RWPE2 (cell line): ENCODE measurements around the gene MAOB.
"Not testable (repeated sequence)": the region's sequence is repeated elsewhere in the genome, so short reads cannot be mapped to it uniquely, and the experiment has no call there.

Experiments used
- ATAC-seq: fragments of 200-7000 bp; cut with Tn5 transposase; 3 replicates; pipeline ENCODE4 v1.9.1; 2021; ENCODE audit warnings: low read depth
- DNase-seq: peaks from one replicate; pipeline ENCODE4 v3.0.0-alpha.2; 2020; ENCODE audit warnings: low spot score
- H3K27ac ChIP-seq: fragments of 450-650 bp; 2 replicates; pipeline ENCODE4 v1.5.1; 2017; ENCODE audit warnings: mild to moderate bottlenecking; ENCODE audit not compliant: poor library complexity, severe bottlenecking
- H3K27me3 ChIP-seq: fragments of 250-450 bp; sonication (Bioruptor Pico); 2 replicates; pipeline ENCODE4 v1.5.1; 2021; ENCODE audit warnings: mild to moderate bottlenecking, moderate library complexity; ENCODE audit not compliant: insufficient read depth, poor library complexity, severe bottlenecking
- H3K36me3 ChIP-seq: fragments of 250-450 bp; sonication (Bioruptor Pico); 2 replicates; pipeline ENCODE4 v1.5.1; 2020; ENCODE audit warnings: low read depth, mild to moderate bottlenecking, moderate library complexity
- H3K4me1 ChIP-seq: fragments of 250-450 bp; sonication (Bioruptor Pico); 2 replicates; pipeline ENCODE4 v1.5.1; 2021; ENCODE audit warnings: mild to moderate bottlenecking, moderate library complexity; ENCODE audit not compliant: insufficient read depth, poor library complexity, severe bottlenecking
- H3K4me3 ChIP-seq: fragments of 250-450 bp; sonication (Bioruptor Pico); 2 replicates; pipeline ENCODE4 v1.5.1; 2021; ENCODE audit warnings: mild to moderate bottlenecking, moderate library complexity; ENCODE audit not compliant: severe bottlenecking
- H3K9me3 ChIP-seq: fragments of 250-450 bp; sonication (Bioruptor Pico); 2 replicates; pipeline ENCODE4 v1.5.1; 2021; ENCODE audit warnings: mild to moderate bottlenecking, moderate library complexity; ENCODE audit not compliant: severe bottlenecking
- TF ChIP-seq, protein P1 (sequence below): fragments of 450-650 bp; IDR thresholded peaks from one replicate; pipeline ENCODE4 v1.5.1; 2017; ENCODE audit warnings: mild to moderate bottlenecking, moderate library complexity; ENCODE audit not compliant: poor library complexity, severe bottlenecking

The MAOB gene

DNA sequence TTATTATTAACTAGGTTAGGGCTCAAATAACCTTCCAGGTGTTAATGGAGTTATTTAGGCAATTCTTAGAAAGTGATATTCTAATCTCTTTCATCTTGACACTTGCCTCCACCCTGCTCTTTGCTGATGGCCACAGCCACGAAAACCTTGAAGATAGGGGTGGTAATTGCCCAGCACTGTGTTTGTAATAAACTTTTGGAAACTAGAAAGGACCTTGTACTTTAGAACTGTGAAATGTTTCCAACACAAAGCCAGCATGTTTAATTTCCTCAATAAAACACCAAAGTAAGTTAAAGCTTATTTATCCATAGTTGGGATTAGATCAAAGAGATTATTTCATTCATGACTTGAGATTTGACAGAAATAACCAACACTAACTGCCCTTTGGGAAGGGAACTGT is 147.8 kb downstream of the MAOB start:
- no peaks in the 10 kb centered on the region for H3K9me3 ChIP-seq
- H3K4me3 ChIP-seq, result no peak overlapping the region
- DNase-seq, result no peak
- no peaks in the 10 kb centered on the region for H3K36me3 ChIP-seq
- no peaks in the 10 kb centered on the region for H3K4me1 ChIP-seq
- TF ChIP-seq, protein P1, sequence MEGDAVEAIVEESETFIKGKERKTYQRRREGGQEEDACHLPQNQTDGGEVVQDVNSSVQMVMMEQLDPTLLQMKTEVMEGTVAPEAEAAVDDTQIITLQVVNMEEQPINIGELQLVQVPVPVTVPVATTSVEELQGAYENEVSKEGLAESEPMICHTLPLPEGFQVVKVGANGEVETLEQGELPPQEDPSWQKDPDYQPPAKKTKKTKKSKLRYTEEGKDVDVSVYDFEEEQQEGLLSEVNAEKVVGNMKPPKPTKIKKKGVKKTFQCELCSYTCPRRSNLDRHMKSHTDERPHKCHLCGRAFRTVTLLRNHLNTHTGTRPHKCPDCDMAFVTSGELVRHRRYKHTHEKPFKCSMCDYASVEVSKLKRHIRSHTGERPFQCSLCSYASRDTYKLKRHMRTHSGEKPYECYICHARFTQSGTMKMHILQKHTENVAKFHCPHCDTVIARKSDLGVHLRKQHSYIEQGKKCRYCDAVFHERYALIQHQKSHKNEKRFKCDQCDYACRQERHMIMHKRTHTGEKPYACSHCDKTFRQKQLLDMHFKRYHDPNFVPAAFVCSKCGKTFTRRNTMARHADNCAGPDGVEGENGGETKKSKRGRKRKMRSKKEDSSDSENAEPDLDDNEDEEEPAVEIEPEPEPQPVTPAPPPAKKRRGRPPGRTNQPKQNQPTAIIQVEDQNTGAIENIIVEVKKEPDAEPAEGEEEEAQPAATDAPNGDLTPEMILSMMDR, result no peak
- ATAC-seq, result no peak
- no peak overlapping the region for H3K27ac ChIP-seq
- no peaks in the 10 kb centered on the region for H3K27me3 ChIP-seq

GRCh38 chrX:43733699-43734098 is 148.6 kb downstream of the MAOB start:
- no peak for ATAC-seq
- TF ChIP-seq, protein P1, result no peak
- no peak for DNase-seq
- no peaks in the 10 kb centered on the region for H3K36me3 ChIP-seq
- H3K27me3 ChIP-seq, result no peaks in the 10 kb centered on the region
- no peak overlapping the region for H3K27ac ChIP-seq
- H3K4me3 ChIP-seq, result no peak overlapping the region
- no peaks in the 10 kb centered on the region for H3K9me3 ChIP-seq
- no peaks in the 10 kb centered on the region for H3K4me1 ChIP-seq

GRCh38 chrX:43731086-43731485 is 151.2 kb downstream of the MAOB start:
- ATAC-seq, result no peak
- H3K27me3 ChIP-seq, result no peaks in the 10 kb centered on the region
- TF ChIP-seq, protein P1, result no peak

DNA sequence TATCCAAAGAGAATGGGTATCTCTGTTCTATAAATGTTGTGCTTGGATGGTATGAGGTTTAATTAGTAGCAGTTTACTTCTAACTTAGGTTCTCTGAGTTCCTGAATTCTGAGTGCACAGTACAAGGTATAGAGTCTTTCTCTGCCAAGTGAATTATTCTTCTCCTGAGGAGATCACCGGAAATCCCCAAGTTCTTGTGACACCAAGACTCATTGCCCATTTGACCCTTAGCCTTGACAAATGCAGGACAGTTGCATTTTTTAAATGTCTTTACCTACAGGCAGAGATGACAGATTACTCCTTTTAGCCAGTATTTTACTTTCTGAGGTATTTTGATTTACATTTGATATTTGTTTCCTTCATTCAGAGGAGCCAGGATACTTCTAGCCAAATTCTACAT is 153.3 kb downstream of the MAOB start:
- Histone ChIP-seq H3K27ac (no peak overlapping the region), H3K4me1 (no peaks in the 10 kb centered on the region), H3K36me3 (no peaks in the 10 kb centered on the region), H3K9me3 (no peaks in the 10 kb centered on the region), H3K27me3 (no peaks in the 10 kb centered on the region), H3K4me3 (no peak overlapping the region)
- no peak for ATAC-seq
- TF ChIP-seq, protein P1, result no peak
- DNase-seq, result no peak

More at GRCh38 chrX:43731086-43731485, 151.2 kb downstream of the MAOB start:
- Histone ChIP-seq H3K9me3 (no peaks in the 10 kb centered on the region), H3K36me3 (no peaks in the 10 kb centered on the region), H3K4me1 (no peaks in the 10 kb centered on the region), H3K27ac (no peak overlapping the region), H3K4me3 (no peak overlapping the region)
- DNase-seq, result no peak

- Histone ChIP-seq H3K36me3 (no peaks in the 10 kb centered on the region), H3K27ac (no peak overlapping the region), H3K4me1 (no peaks in the 10 kb centered on the region), H3K4me3 (no peak overlapping the region), H3K9me3 (no peaks in the 10 kb centered on the region), H3K27me3 (no peaks in the 10 kb centered on the region)
- DNase-seq (no peak), ATAC-seq (no peak)
- TF ChIP-seq, protein P1, result no peak
Measured at GRCh38 chrX:43728002-43728401, 154.2 kb downstream of the MAOB start.

GRCh38 chrX:43727254-43727653 is 155.0 kb downstream of the MAOB start:
- not testable (repeated sequence) for H3K4me1 ChIP-seq, H3K36me3 ChIP-seq, H3K9me3 ChIP-seq, H3K4me3 ChIP-seq, H3K27me3 ChIP-seq, H3K27ac ChIP-seq, DNase-seq, ATAC-seq

- DNase-seq, H3K9me3 ChIP-seq, H3K4me3 ChIP-seq, ATAC-seq, H3K36me3 ChIP-seq, H3K4me1 ChIP-seq, H3K27me3 ChIP-seq, H3K27ac ChIP-seq: not testable (repeated sequence)
Measured at GRCh38 chrX:43725227-43725626, 157.0 kb downstream of the MAOB start.
